K562 (cell line): Measurements from ENCODE around the gene RNASEH2A. TPM values are rescaled to one million over a fixed set of nuclear protein-coding genes. Genes with fewer than 3 reads are reported as not detected.

ENCODE experiments used
- ATF2 ChIP-seq: sonication (generic); formaldehyde crosslinking; IDR thresholded peaks from 2 replicates; pipeline ENCODE4 v1.8.1; 2022; ENCODE audit warnings: missing genetic modification reagents
- EZH2 ChIP-seq: IDR thresholded peaks from 2 replicates; pipeline ENCODE4 v1.6.1; 2012; ENCODE audit warnings: low read depth, mild to moderate bottlenecking, inconsistent platforms, low read length, borderline replicate concordance
- PBX2 ChIP-seq, 2 experiments: IDR thresholded peaks in 1 of 2; conservative IDR thresholded peaks in 1 of 2; 2 replicates each; pipeline ENCODE4 v1.6.1; 2016; ENCODE audit warnings: low read depth in 2 of 2, mild to moderate bottlenecking in 1 of 2, missing compliant biosample characterization in 1 of 2, missing genetic modification characterization in 1 of 2, moderate library complexity in 1 of 2
- POU5F1 ChIP-seq: fragments of 150-350 bp; IDR thresholded peaks from 2 replicates; pipeline ENCODE4 v1.6.1; 2014; ENCODE audit warnings: borderline replicate concordance, low read length, low read depth, mild to moderate bottlenecking; ENCODE audit not compliant: partially characterized antibody
- PRDM10 ChIP-seq: fragments of 450-650 bp; IDR thresholded peaks from 2 replicates; pipeline ENCODE4 v1.6.1; 2018; ENCODE audit not compliant: partially characterized antibody
- SAFB2 ChIP-seq: fragments of 200-400 bp; formaldehyde crosslinking; IDR thresholded peaks from 2 replicates; pipeline ENCODE4 v1.6.1; 2018; ENCODE audit warnings: borderline replicate concordance, low read length, low read depth, moderate library complexity; ENCODE audit not compliant: severe bottlenecking
- SMAD1 ChIP-seq: fragments of 150-350 bp; IDR thresholded peaks from 2 replicates; pipeline ENCODE4 v1.6.1; 2014; ENCODE audit warnings: low read length, low read depth; ENCODE audit not compliant: partially characterized antibody
- UBTF ChIP-seq, 2 experiments: IDR thresholded peaks; 2 replicates each; pipeline ENCODE4 v1.6.1; 2012; ENCODE audit warnings: improper control_type of control experiment in 2 of 2, low read depth in 2 of 2, low read length in 2 of 2, borderline replicate concordance in 1 of 2
- ZEB2 ChIP-seq: fragments of 450-650 bp; IDR thresholded peaks from 2 replicates; pipeline ENCODE4 v1.6.1; 2016
- ZKSCAN1 ChIP-seq: fragments of 150-350 bp; IDR thresholded peaks from 2 replicates; pipeline ENCODE4 v1.6.1; 2016; ENCODE audit warnings: low read depth, low read length
- ZNF143 ChIP-seq: sonication (generic); formaldehyde crosslinking; IDR thresholded peaks from 2 replicates; pipeline ENCODE4 v1.9.0; 2022; ENCODE audit warnings: mild to moderate bottlenecking, missing genetic modification reagents
- ZNF175 ChIP-seq: fragments of 200-800 bp; sonication (Bioruptor generic); IDR thresholded peaks from 2 replicates; pipeline ENCODE4 v1.6.1; 2016; ENCODE audit warnings: low read depth, mild to moderate bottlenecking, missing genetic modification characterization, missing compliant biosample characterization
- ZNF253 ChIP-seq: fragments of 250-450 bp; sonication (Bioruptor Pico); conservative IDR thresholded peaks from 2 replicates; pipeline ENCODE4 v1.6.1; 2021; ENCODE audit warnings: mild to moderate bottlenecking
- ZNF644 ChIP-seq: fragments of 200-800 bp; sonication (Bioruptor generic); IDR thresholded peaks from 2 replicates; pipeline ENCODE4 v1.6.1; 2016; ENCODE audit warnings: low read depth, missing genetic modification characterization, missing compliant biosample characterization
- polyA plus RNA-seq, 8 experiments: library from polyadenylated mRNA; depleted of rRNA in 4 of 8; stranded (reverse) in 5 of 8; unstranded in 3 of 8; fragments of >200 nt; fragmentation: Nextera tagmentation in 2 of 8; fragmentation: Illumina TruSeq in 1 of 8; extraction: Ambion mirVana in 2 of 8; extraction: Trizol in 1 of 8; gene quantifications; 2 replicates each; pipeline versions ENCODE4 v1.2.1 to v1.2.3, GENCODE V29; 2011 to 2014; ENCODE audit warnings: inconsistent platforms in 1 of 8, missing spikeins in 1 of 8
- total RNA-seq, 7 experiments: library from RNA; depleted of rRNA in 6 of 7; stranded (reverse); fragments of >200 nt in 6 of 7; fragmentation: Illumina TruSeq in 2 of 7; extraction: Trizol in 2 of 7; gene quantifications; 2 replicates each; pipeline versions ENCODE4 v1.2.1 to v1.2.3, GENCODE V29; 2011 to 2021; ENCODE audit warnings: low replicate concordance in 1 of 7

RNASEH2A gene
- total and polyA plus RNA-seq, 9 of the 15 experiments (the other 6 are each of a cell fraction or from before 2014, with no cell fraction given) = 22.3 to 78.0 (median 61.7) TPM

- TF ChIP-seq SAFB2 (no peak), PRDM10 (peak; percentile 80), ZNF143 (CRISPR knock-in tag) (no peak), SMAD1 (no peak), ZNF253 (no peak), EZH2 (no peak), ZEB2 (no peak), PBX2 (CRISPR knock-in tag; IDR thresholded peaks at IDR 0.05; ENCODE audit: low read depth) (no peak), PBX2 (tag; conservative IDR thresholded peaks at IDR 0.05; ENCODE audit: low read depth) (no peak), ZNF175 (CRISPR knock-in tag) (no peak), ZKSCAN1 (no peak), ATF2 (CRISPR knock-in tag) (no peak), ZNF644 (tag) (no peak), UBTF (IDR thresholded peaks at IDR 0.05; ENCODE audit: borderline replicate concordance in 1 of 2, low read depth in 2 of 2, low read length in 2 of 2) (no peak), POU5F1 (no peak)
These were observed 29.0 kb upstream of the RNASEH2A start (continued) for GRCh38 chr19:12777217-12778016.
